ENCODE measurements around the gene ZBED4. TPM values are rescaled to one million over a fixed set of nuclear protein-coding genes. Genes with fewer than 3 reads are reported as not detected.

The ZBED4 gene
- total RNA-seq, 1 donor from 2014 or later = 17.3 TPM

GRCh38 chr22:49866646-49867045 is 13.0 kb downstream of the ZBED4 start:
- CTCF ChIA-PET = no interaction called here
- no peaks in the 10 kb centered on the region for H3K27me3 Mint-ChIP-seq
- DNase-seq (no peak), ATAC-seq (ENCODE audit: low read depth) (no peak)
- H3K9me3 Mint-ChIP-seq = peaks cover 24% of the 10 kb centered on the region
- intact Hi-C loops (cut with micrococcal nuclease) = no loop called here
- no peak overlapping the region for H3K4me3 Mint-ChIP-seq
- H3K27ac Mint-ChIP-seq = no peak overlapping the region
- peaks cover 36% of the 10 kb centered on the region for H3K36me3 Mint-ChIP-seq (ENCODE audit: low read depth)
- POLR2A ChIA-PET = no interaction called here
- peaks cover 20% of the 10 kb centered on the region for H3K4me1 Mint-ChIP-seq
- TF ChIP-seq CTCF (IDR thresholded peaks at IDR 0.05) = no peak

GRCh38 chr22:49867303-49868265 is 13.9 kb downstream of the ZBED4 start:
- TF ChIP-seq CTCF (IDR thresholded peaks at IDR 0.05) = no peak
- H3K9me3 Mint-ChIP-seq = peaks cover 24% of the 10 kb centered on the region
- intact Hi-C loops (cut with micrococcal nuclease) = no loop called here
- DNase-seq (no peak), ATAC-seq (ENCODE audit: low read depth) (no peak)
- H3K27me3 Mint-ChIP-seq = no peaks in the 10 kb centered on the region
- peaks cover 14% of the 10 kb centered on the region for H3K4me1 Mint-ChIP-seq
- ChIA-PET CTCF (no interaction called here), POLR2A (no interaction called here)
- H3K27ac Mint-ChIP-seq = no peak overlapping the region
- peaks cover 38% of the 10 kb centered on the region for H3K36me3 Mint-ChIP-seq (ENCODE audit: low read depth)
- no peak overlapping the region for H3K4me3 Mint-ChIP-seq

GRCh38 chr22:49869086-49869830 is 15.6 kb downstream of the ZBED4 start:
- H3K4me3 Mint-ChIP-seq = no peak overlapping the region
- TF ChIP-seq CTCF (IDR thresholded peaks at IDR 0.05) = no peak
- peaks cover 24% of the 10 kb centered on the region for H3K9me3 Mint-ChIP-seq
- no peak for ATAC-seq (ENCODE audit: low read depth)
- intact Hi-C loops (cut with micrococcal nuclease) = no loop called here
- H3K27ac Mint-ChIP-seq = no peak overlapping the region
- ChIA-PET POLR2A (no interaction called here), CTCF (no interaction called here)
- H3K36me3 Mint-ChIP-seq (ENCODE audit: low read depth) = peaks cover 41% of the 10 kb centered on the region
- H3K27me3 Mint-ChIP-seq = no peaks in the 10 kb centered on the region
- peaks cover 9% of the 10 kb centered on the region for H3K4me1 Mint-ChIP-seq
- no peak for DNase-seq

GRCh38 chr22:49869845-49870712 is 16.4 kb downstream of the ZBED4 start:
- DNase-seq (no peak), ATAC-seq (ENCODE audit: low read depth) (no peak)
- Mint-ChIP-seq H3K27me3 (no peaks in the 10 kb centered on the region), H3K27ac (no peak overlapping the region), H3K4me3 (no peak overlapping the region), H3K4me1 (peaks cover 9% of the 10 kb centered on the region), H3K9me3 (peaks cover 24% of the 10 kb centered on the region), H3K36me3 (ENCODE audit: low read depth) (peaks cover 44% of the 10 kb centered on the region)
- TF ChIP-seq CTCF (IDR thresholded peaks at IDR 0.05) = no peak
- ChIA-PET POLR2A (no interaction called here), CTCF (no interaction called here)
- intact Hi-C loops (cut with micrococcal nuclease) = no loop called here
